ENCODE results near the gene GEMIN4. TPM values are rescaled to one million over a fixed set of nuclear protein-coding genes. Genes with fewer than 3 reads are reported as not detected.
A peak's percentile ranks its signal among the peaks of the same experiment; 100 is the strongest.

The GEMIN4 gene
- total RNA-seq, 1 experiment from 2014 or later, result 24.6 TPM

DNA sequence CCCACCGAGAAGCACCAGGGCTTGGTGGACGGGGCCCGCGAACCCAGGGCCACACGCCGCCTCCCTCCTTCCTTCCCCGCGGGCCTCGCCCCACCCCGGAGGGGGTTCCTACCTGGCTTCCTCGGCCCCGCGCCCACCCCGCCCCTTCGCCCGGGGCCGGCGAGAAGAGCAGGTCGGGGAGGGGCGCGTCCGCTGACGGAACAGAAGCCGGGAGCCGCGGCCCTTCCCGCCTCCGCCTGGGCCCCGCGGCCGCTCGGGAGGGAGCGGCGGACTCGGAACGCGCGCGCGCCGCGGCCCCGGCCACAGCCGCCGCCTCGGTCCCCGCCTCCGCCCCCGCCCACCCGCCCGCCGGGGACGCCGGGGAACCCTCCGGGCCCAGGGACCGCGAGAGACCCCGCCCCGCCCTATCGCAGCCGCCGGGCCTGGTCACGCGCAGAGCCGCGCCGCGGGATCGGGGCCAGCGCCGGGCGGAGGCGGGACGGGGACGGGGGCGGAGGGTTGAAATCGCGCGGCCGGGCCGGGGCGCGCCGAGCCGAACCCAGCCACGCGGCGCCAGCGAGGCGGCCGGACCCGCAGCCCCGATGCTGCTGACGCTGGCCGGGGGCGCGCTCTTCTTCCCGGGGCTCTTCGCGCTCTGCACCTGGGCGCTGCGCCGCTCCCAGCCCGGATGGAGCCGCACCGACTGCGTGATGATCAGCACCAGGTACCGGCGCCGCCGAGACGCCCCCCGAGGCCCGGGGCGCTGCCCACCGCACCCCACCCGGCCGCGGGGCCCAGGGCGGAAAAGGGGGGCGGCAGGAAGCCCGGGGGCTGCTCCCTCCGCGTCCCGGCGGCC, 19.8 kb downstream of the GEMIN4 start, which contains the start of gene TLCD3A:
Gene TLCD3A (plus strand): TSS at position 530 of the 835 bp plus-strand sequence. CDS start 52 bp downstream, at position 582.
- H3K9ac ChIP-seq (ENCODE audit: low read length), result peak within 1 kb of the TSS; percentile 82
- peak within 1 kb of the TSS; percentile 37 for H3K27ac ChIP-seq (ENCODE audit: low read length)
- DNase-seq (peak; percentile 55), ATAC-seq (peak; percentile 66)
- H2AFZ ChIP-seq (ENCODE audit: low read length), result peak within 1 kb of the TSS; percentile 79
- intact Hi-C loops (cut with micrococcal nuclease), result no loop called here
- TF ChIP-seq EZH2 (IDR thresholded peaks at IDR 0.05; ENCODE audit: low read length, unreplicated experiment), result no peak
- POLR2A ChIA-PET (ENCODE audit: unreplicated experiment), result no interaction called here
- CTCF ChIA-PET, result no interaction called here
- no peaks in the 10 kb centered on the region; the same call in 1 of the 2 replicates for H3K36me3 ChIP-seq (ENCODE audit: low read depth, low read length)
- no peaks in the 10 kb centered on the region for H3K9me2 ChIP-seq (replicated peaks; ENCODE audit: low read length)
- BruUV-seq (replicated peaks), result no TSS peak
- H3F3A ChIP-seq (ENCODE audit: low read length, unreplicated experiment), result no peaks in the 10 kb centered on the region
- no peaks in the 10 kb centered on the region for H4K20me1 ChIP-seq (ENCODE audit: low read length)
- no peaks in the 10 kb centered on the region for H3K27me3 ChIP-seq (ENCODE audit: low read length)
- peak within 1 kb of the TSS; percentile 87 for H3K4me2 ChIP-seq (ENCODE audit: low read length)
- peaks cover 44% of the 10 kb centered on the region for H3K79me2 ChIP-seq (ENCODE audit: low read length)
- peaks cover 33% of the 10 kb centered on the region for H3K4me1 ChIP-seq (ENCODE audit: insufficient read depth, low read length)
- peak within 1 kb of the TSS; percentile 90 for H3K4me3 ChIP-seq (ENCODE audit: low read length)
- H3K9me3 ChIP-seq (ENCODE audit: low read length), result no peaks in the 10 kb centered on the region

DNA sequence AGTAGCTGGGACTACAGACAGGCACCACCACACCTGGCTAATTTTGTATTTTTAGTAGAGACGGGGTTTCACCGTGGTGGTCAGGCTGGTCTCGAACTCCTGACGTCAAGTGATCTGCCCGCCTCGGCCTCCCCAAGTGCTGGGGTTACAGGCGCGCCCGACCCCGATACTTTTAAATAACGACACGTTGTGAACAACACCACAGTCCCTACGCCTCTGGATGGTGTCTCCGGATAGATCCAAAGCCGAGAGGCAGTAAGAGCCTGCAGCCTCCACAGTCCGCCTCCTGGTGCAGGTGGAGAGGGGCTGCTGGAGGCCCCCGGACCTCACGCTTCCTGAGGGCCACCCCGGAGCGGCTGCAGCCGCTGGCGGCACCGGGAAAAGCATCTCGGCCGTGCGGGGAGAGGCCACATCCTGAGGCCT, 20.4 kb downstream of the GEMIN4 start:
- Histone ChIP-seq H3K9ac (ENCODE audit: low read length) (peak overlapping the region; percentile 71), H3K9me3 (ENCODE audit: low read length) (no peaks in the 10 kb centered on the region), H3K4me2 (ENCODE audit: low read length) (peak overlapping the region; percentile 87), H3K27me3 (ENCODE audit: low read length) (no peaks in the 10 kb centered on the region), H3K79me2 (ENCODE audit: low read length) (peaks cover 44% of the 10 kb centered on the region), H4K20me1 (ENCODE audit: low read length) (no peaks in the 10 kb centered on the region), H3K4me3 (ENCODE audit: low read length) (peak overlapping the region; percentile 86), H3K9me2 (replicated peaks; ENCODE audit: low read length) (no peaks in the 10 kb centered on the region), H3K4me1 (ENCODE audit: insufficient read depth, low read length) (peaks cover 33% of the 10 kb centered on the region), H3K36me3 (ENCODE audit: low read depth, low read length) (no peaks in the 10 kb centered on the region; the same call in 1 of the 2 replicates), H3F3A (ENCODE audit: low read length, unreplicated experiment) (no peaks in the 10 kb centered on the region), H3K27ac (ENCODE audit: low read length) (no peak overlapping the region), H2AFZ (ENCODE audit: low read length) (peak overlapping the region; percentile 79)
- CTCF ChIA-PET, result no interaction called here
- ATAC-seq (peak; percentile 9; the same call in 1 of the 2 replicates), DNase-seq (no peak)
- TF ChIP-seq, protein P1, sequence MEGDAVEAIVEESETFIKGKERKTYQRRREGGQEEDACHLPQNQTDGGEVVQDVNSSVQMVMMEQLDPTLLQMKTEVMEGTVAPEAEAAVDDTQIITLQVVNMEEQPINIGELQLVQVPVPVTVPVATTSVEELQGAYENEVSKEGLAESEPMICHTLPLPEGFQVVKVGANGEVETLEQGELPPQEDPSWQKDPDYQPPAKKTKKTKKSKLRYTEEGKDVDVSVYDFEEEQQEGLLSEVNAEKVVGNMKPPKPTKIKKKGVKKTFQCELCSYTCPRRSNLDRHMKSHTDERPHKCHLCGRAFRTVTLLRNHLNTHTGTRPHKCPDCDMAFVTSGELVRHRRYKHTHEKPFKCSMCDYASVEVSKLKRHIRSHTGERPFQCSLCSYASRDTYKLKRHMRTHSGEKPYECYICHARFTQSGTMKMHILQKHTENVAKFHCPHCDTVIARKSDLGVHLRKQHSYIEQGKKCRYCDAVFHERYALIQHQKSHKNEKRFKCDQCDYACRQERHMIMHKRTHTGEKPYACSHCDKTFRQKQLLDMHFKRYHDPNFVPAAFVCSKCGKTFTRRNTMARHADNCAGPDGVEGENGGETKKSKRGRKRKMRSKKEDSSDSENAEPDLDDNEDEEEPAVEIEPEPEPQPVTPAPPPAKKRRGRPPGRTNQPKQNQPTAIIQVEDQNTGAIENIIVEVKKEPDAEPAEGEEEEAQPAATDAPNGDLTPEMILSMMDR (conservative IDR thresholded peaks at IDR 0.05; ENCODE audit: low read depth, low read length), result no peak
- no peak for TF ChIP-seq EZH2phosphoT487 (IDR thresholded peaks at IDR 0.05; ENCODE audit: borderline replicate concordance, low read length)
- no peak for TF ChIP-seq EZH2 (IDR thresholded peaks at IDR 0.05; ENCODE audit: low read length, unreplicated experiment)
- BruUV-seq (replicated peaks), result no TSS peak
- POLR2A ChIA-PET (ENCODE audit: unreplicated experiment), result no interaction called here
- intact Hi-C loops (cut with micrococcal nuclease), result no loop called here

DNA sequence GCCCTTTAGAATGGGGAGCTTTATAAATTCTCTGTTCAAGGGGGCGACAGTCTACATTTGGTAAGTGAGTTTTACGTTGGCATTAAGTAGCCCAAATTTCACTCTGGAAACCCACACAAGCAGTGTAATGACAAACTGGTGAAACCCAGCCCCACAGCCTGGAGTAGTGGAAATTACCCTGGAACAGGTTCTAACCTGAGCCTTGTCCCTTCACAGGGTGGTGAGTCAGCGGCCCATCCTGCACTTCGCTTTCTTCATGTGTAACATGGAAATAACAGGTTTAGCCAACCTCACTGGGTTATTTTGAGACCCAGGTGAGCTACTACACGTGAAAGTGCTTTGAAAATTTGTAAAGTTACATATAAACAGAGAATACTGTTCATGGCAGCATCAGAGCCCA, 23.2 kb downstream of the GEMIN4 start:
- no TSS peak for BruUV-seq (replicated peaks)
- H3K4me1 ChIP-seq (ENCODE audit: insufficient read depth, low read length), result peaks cover 25% of the 10 kb centered on the region
- TF ChIP-seq EZH2phosphoT487 (IDR thresholded peaks at IDR 0.05; ENCODE audit: borderline replicate concordance, low read length) (no peak), EZH2 (IDR thresholded peaks at IDR 0.05; ENCODE audit: low read length, unreplicated experiment) (no peak)
- TF ChIP-seq, protein P1 (conservative IDR thresholded peaks at IDR 0.05; ENCODE audit: low read depth, low read length), result no peak
- no peaks in the 10 kb centered on the region for H3K9me3 ChIP-seq (ENCODE audit: low read length)
- ChIA-PET CTCF (no interaction called here), POLR2A (ENCODE audit: unreplicated experiment) (no interaction called here)
- DNase-seq (peak; percentile 61), ATAC-seq (no peak)
- H3K9ac ChIP-seq (ENCODE audit: low read length), result no peak overlapping the region
- no peaks in the 10 kb centered on the region for H3F3A ChIP-seq (ENCODE audit: low read length, unreplicated experiment)
- no peaks in the 10 kb centered on the region for H4K20me1 ChIP-seq (ENCODE audit: low read length)
- H3K4me3 ChIP-seq (ENCODE audit: low read length), result no peak overlapping the region
- intact Hi-C loops (cut with micrococcal nuclease), result no loop called here
- H3K27me3 ChIP-seq (ENCODE audit: low read length), result no peaks in the 10 kb centered on the region
- no peaks in the 10 kb centered on the region for H3K36me3 ChIP-seq (ENCODE audit: low read depth, low read length)
- H2AFZ ChIP-seq (ENCODE audit: low read length), result no peak overlapping the region
- H3K79me2 ChIP-seq (ENCODE audit: low read length), result peaks cover 16% of the 10 kb centered on the region
- H3K4me2 ChIP-seq (ENCODE audit: low read length), result peak overlapping the region; percentile 57; the same call in 1 of the 2 replicates
- H3K27ac ChIP-seq (ENCODE audit: low read length), result peak overlapping the region; percentile 10
- no peaks in the 10 kb centered on the region for H3K9me2 ChIP-seq (replicated peaks; ENCODE audit: low read length)

Data from PC-3 (cell line).